Prostate gland (tissue), 2 donors: Measurements from ENCODE around the gene TFF3.

ENCODE experiments used
- CTCF ChIP-seq, 4 experiments: fragments of 200-600 bp in 2 of 4; fragments of 450-650 bp in 2 of 4; sonication (generic) in 2 of 4; IDR thresholded peaks; 1 replicate in 3 of 4; 2 replicates in 1 of 4; pipeline ENCODE4 v1.5.1; 2016 to 2019; ENCODE audit warnings: antibody characterized with exemption in 4 of 4, mild to moderate bottlenecking in 2 of 4, moderate library complexity in 2 of 4
- POLR2AphosphoS5 ChIP-seq: sonication (generic); formaldehyde crosslinking; IDR thresholded peaks from one replicate; pipeline ENCODE4 v1.6.1; 2017; ENCODE audit warnings: antibody characterized with exemption

- TF ChIP-seq CTCF (IDR thresholded peaks at IDR 0.05) (no peak), POLR2AphosphoS5 (no peak)
These were observed 42.1 kb downstream of the TFF3 start for GRCh38 chr21:42272984-42273600.
